SK-N-SH treated with all-trans-retinoic acid at 6 μM for 48 hours (cell line): ENCODE results near the gene PRM1.

ENCODE experiments used
- ATAC-seq: fragments of 200-7000 bp; cut with Tn5 transposase; 3 replicates; pipeline ENCODE4 v1.9.1; 2020; ENCODE audit warnings: mild to moderate bottlenecking, moderate library complexity
- ARNTL ChIP-seq: fragments of 450-650 bp; formaldehyde crosslinking; IDR thresholded peaks from 2 replicates; pipeline ENCODE4 v1.5.0; 2020; ENCODE audit warnings: low read depth, mild to moderate bottlenecking, moderate library complexity, borderline replicate concordance
- CSDC2 ChIP-seq: fragments of 250-450 bp; sonication (Bioruptor Pico); IDR thresholded peaks from 2 replicates; pipeline ENCODE4 v1.5.0; 2020; ENCODE audit warnings: mild to moderate bottlenecking, moderate library complexity
- ESRRG ChIP-seq: fragments of 250-450 bp; sonication (Bioruptor Pico); IDR thresholded peaks from 2 replicates; pipeline ENCODE4 v1.6.1; 2021; ENCODE audit warnings: mild to moderate bottlenecking
- GLIS3 ChIP-seq: fragments of 250-450 bp; sonication (Bioruptor Pico); IDR thresholded peaks from 2 replicates; pipeline ENCODE4 v1.5.0; 2020; ENCODE audit warnings: mild to moderate bottlenecking, moderate library complexity
- ISL1 ChIP-seq: fragments of 250-450 bp; sonication (Bioruptor Pico); IDR thresholded peaks from 2 replicates; pipeline ENCODE4 v2.1.2; 2022; ENCODE audit warnings: mild to moderate bottlenecking, moderate library complexity
- OSR1 ChIP-seq: fragments of 250-450 bp; sonication (Bioruptor Pico); IDR thresholded peaks from 2 replicates; pipeline ENCODE4 v1.8.0; 2022; ENCODE audit warnings: moderate library complexity, mild to moderate bottlenecking, inconsistent platforms
- PATZ1 ChIP-seq: fragments of 250-450 bp; sonication (Bioruptor Pico); IDR thresholded peaks from 2 replicates; pipeline ENCODE4 v1.8.0; 2020; ENCODE audit warnings: mild to moderate bottlenecking, moderate library complexity, borderline replicate concordance
- RARB ChIP-seq: fragments of 250-450 bp; sonication (Bioruptor Pico); IDR thresholded peaks from 2 replicates; pipeline ENCODE4 v1.8.0; 2021; ENCODE audit warnings: mild to moderate bottlenecking, moderate library complexity
- SNAI2 ChIP-seq: fragments of 250-450 bp; sonication (Bioruptor Pico); IDR thresholded peaks from 2 replicates; pipeline ENCODE4 v1.5.0; 2020; ENCODE audit warnings: mild to moderate bottlenecking, moderate library complexity
- TCF4 ChIP-seq: fragments of 250-450 bp; sonication (Bioruptor Pico); IDR thresholded peaks from 2 replicates; pipeline ENCODE4 v1.8.0; 2021; ENCODE audit warnings: mild to moderate bottlenecking, moderate library complexity, borderline replicate concordance
- TOX ChIP-seq: fragments of 250-450 bp; sonication (Bioruptor Pico); IDR thresholded peaks from 2 replicates; pipeline ENCODE4 v1.8.0; 2021; ENCODE audit warnings: mild to moderate bottlenecking, moderate library complexity, borderline replicate concordance
- TSHZ2 ChIP-seq: fragments of 250-450 bp; sonication (Bioruptor Pico); IDR thresholded peaks from 2 replicates; pipeline ENCODE4 v1.5.0; 2020; ENCODE audit warnings: mild to moderate bottlenecking, moderate library complexity
- ZC3H10 ChIP-seq: fragments of 250-450 bp; sonication (Bioruptor Pico); IDR thresholded peaks from 2 replicates; pipeline ENCODE4 v1.5.1; 2021; ENCODE audit warnings: mild to moderate bottlenecking, moderate library complexity
- ZFP3 ChIP-seq: fragments of 250-450 bp; sonication (Bioruptor Pico); IDR thresholded peaks from 2 replicates; pipeline ENCODE4 v1.5.0; 2020; ENCODE audit warnings: mild to moderate bottlenecking, moderate library complexity
- ZFP30 ChIP-seq: fragments of 450-650 bp; formaldehyde crosslinking; IDR thresholded peaks from 2 replicates; pipeline ENCODE4 v1.5.0; 2022; ENCODE audit warnings: mild to moderate bottlenecking, moderate library complexity
- ZNF565 ChIP-seq: fragments of 450-650 bp; formaldehyde crosslinking; conservative IDR thresholded peaks from 2 replicates; pipeline ENCODE4 v1.5.0; 2020; ENCODE audit warnings: low read depth, mild to moderate bottlenecking, moderate library complexity
- ZNF70 ChIP-seq: fragments of 450-650 bp; formaldehyde crosslinking; IDR thresholded peaks from 2 replicates; pipeline ENCODE4 v1.5.0; 2020; ENCODE audit warnings: mild to moderate bottlenecking, moderate library complexity
- ZNF8 ChIP-seq: fragments of 450-650 bp; formaldehyde crosslinking; IDR thresholded peaks from 2 replicates; pipeline ENCODE4 v1.5.0; 2020; ENCODE audit warnings: mild to moderate bottlenecking, moderate library complexity
- TF ChIP-seq, protein P1 (sequence below): fragments of 250-450 bp; sonication (Bioruptor Pico); IDR thresholded peaks from 2 replicates; pipeline ENCODE4 v1.8.0; 2021; ENCODE audit warnings: low read depth, mild to moderate bottlenecking, moderate library complexity, borderline replicate concordance
- TF ChIP-seq, protein P2 (sequence below): fragments of 250-450 bp; sonication (Bioruptor Pico); IDR thresholded peaks from 2 replicates; pipeline ENCODE4 v1.5.1; 2020; ENCODE audit warnings: low read depth, mild to moderate bottlenecking, moderate library complexity

Gene PRM1, protein sequence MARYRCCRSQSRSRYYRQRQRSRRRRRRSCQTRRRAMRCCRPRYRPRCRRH

DNA sequence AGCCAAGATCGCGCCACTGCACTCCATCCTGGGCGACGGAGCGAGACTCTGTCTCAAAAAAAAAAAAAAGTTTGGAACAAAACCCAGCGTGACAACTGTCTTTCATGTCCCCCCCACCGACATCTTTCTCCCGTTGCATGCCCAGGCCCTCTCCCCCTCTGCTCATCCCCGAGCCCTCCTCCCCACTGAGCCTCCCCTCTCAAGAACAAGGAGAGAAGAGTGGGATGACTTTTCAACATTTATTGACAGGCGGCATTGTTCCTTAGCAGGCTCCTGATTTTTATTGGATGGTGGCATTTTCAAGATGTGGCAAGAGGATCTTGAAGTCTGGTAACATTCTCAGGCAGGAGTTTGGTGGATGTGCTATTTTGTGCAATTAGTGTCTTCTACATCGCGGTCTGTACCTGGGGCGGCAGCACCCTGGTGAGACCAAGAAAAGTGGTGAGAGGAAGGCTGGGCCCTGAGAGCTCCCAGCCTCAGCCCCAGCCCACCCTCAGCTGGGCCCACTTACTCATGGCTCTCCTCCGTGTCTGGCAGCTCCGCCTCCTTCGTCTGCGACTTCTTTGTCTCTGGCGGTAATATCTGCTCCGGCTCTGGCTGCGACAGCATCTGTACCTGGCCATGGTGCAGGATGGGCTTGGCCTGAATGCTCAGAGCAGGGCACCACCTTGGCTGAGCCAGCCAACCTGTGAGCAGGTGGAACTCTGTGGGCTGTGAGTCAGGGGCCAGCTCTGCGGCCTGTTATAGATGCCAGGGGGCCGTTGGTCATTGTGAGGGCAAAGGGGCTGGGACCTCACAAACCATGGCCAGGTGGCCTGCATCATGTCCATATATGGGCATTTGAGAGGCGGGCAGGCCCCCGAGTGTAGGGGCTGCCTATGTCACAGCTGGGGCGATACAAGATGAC is at the start of gene PRM1:
Gene PRM1, minus strand, starts transcription at position 715 of the 907 bp plus-strand sequence. Its CDS starts 92 bp downstream, at position 623.
- TF ChIP-seq PATZ1 (CRISPR knock-in tag): no peak
- no peak for TF ChIP-seq GLIS3 (CRISPR knock-in tag)
- TF ChIP-seq SNAI2 (CRISPR knock-in tag): no peak
- no peak for TF ChIP-seq ZFP3 (CRISPR knock-in tag)
- TF ChIP-seq RARB (CRISPR knock-in tag): no peak
- TF ChIP-seq OSR1 (CRISPR knock-in tag): no peak
- TF ChIP-seq ZFP30: no peak
- TF ChIP-seq TSHZ2: no peak
- TF ChIP-seq TCF4 (CRISPR knock-in tag): no peak
- TF ChIP-seq ZNF70 (CRISPR knock-in tag): no peak
- no peak for TF ChIP-seq ARNTL (CRISPR knock-in tag)
- TF ChIP-seq, protein P1, sequence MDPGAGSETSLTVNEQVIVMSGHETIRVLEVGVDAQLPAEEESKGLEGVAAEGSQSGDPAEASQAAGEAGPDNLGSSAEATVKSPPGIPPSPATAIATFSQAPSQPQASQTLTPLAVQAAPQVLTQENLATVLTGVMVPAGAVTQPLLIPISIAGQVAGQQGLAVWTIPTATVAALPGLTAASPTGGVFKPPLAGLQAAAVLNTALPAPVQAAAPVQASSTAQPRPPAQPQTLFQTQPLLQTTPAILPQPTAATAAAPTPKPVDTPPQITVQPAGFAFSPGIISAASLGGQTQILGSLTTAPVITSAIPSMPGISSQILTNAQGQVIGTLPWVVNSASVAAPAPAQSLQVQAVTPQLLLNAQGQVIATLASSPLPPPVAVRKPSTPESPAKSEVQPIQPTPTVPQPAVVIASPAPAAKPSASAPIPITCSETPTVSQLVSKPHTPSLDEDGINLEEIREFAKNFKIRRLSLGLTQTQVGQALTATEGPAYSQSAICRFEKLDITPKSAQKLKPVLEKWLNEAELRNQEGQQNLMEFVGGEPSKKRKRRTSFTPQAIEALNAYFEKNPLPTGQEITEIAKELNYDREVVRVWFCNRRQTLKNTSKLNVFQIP (CRISPR knock-in tag): no peak
- TF ChIP-seq TOX (CRISPR knock-in tag): no peak
- TF ChIP-seq ZNF565 (CRISPR knock-in tag): no peak
- no peak for TF ChIP-seq ZC3H10 (CRISPR knock-in tag)
- TF ChIP-seq ESRRG: no peak
- TF ChIP-seq, all 23 proteins: peak for 0
- no peak for ATAC-seq

GRCh38 chr16:11330526-11331237 is 49.6 kb upstream of the PRM1 start:
- TF ChIP-seq ISL1 (CRISPR knock-in tag) (no peak), ZNF8 (CRISPR knock-in tag) (peak; percentile 65; the same call in 1 of the 2 replicates)

GRCh38 chr16:11329891-11330290 is 48.8 kb upstream of the PRM1 start:
- TF ChIP-seq ZNF70 (CRISPR knock-in tag) (no peak), CSDC2 (CRISPR knock-in tag) (no peak), ZFP3 (CRISPR knock-in tag) (no peak), TOX (CRISPR knock-in tag) (no peak), GLIS3 (CRISPR knock-in tag) (no peak), ZNF8 (CRISPR knock-in tag) (no peak), ARNTL (CRISPR knock-in tag) (no peak), ZC3H10 (CRISPR knock-in tag) (no peak), OSR1 (CRISPR knock-in tag) (no peak), RARB (CRISPR knock-in tag) (no peak), ESRRG (no peak)
- TF ChIP-seq, protein P2, sequence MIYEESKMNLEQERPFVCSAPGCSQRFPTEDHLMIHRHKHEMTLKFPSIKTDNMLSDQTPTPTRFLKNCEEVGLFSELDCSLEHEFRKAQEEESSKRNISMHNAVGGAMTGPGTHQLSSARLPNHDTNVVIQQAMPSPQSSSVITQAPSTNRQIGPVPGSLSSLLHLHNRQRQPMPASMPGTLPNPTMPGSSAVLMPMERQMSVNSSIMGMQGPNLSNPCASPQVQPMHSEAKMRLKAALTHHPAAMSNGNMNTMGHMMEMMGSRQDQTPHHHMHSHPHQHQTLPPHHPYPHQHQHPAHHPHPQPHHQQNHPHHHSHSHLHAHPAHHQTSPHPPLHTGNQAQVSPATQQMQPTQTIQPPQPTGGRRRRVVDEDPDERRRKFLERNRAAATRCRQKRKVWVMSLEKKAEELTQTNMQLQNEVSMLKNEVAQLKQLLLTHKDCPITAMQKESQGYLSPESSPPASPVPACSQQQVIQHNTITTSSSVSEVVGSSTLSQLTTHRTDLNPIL (CRISPR knock-in tag): no peak
- no peak for ATAC-seq

More at GRCh38 chr16:11330526-11331237, 49.6 kb upstream of the PRM1 start:
- ATAC-seq: no peak
